Osteoblast (primary cell): Measurements from ENCODE around the gene RNF168. TPM values are rescaled to one million over a fixed set of nuclear protein-coding genes. Genes with fewer than 3 reads are reported as not detected.

Source experiments
- DNase-seq: peaks from one replicate; pipeline ENCODE4 v3.0.0; 2011; ENCODE audit warnings: low spot score, mixed read lengths; ENCODE audit not compliant: insufficient read length; ENCODE audit errors: missing footprints
- H2AFZ ChIP-seq: 2 replicates; pipeline ENCODE4 v1.6.0; 2011; ENCODE audit warnings: mild to moderate bottlenecking, low read length
- H3K27ac ChIP-seq: 2 replicates; pipeline ENCODE4 v1.5.1; 2011; ENCODE audit warnings: mild to moderate bottlenecking, low read depth, low read length, moderate library complexity
- H3K27me3 ChIP-seq: 2 replicates; pipeline ENCODE4 v1.6.0; 2012; ENCODE audit warnings: mild to moderate bottlenecking, control low read depth, inconsistent platforms, low read length, moderate library complexity; ENCODE audit not compliant: insufficient read depth
- H3K36me3 ChIP-seq: 2 replicates; pipeline ENCODE4 v1.5.1; 2011; ENCODE audit warnings: mild to moderate bottlenecking, low read length, control low read depth, moderate library complexity; ENCODE audit not compliant: insufficient read depth
- H3K4me1 ChIP-seq: 2 replicates; pipeline ENCODE4 v1.5.1; 2011; ENCODE audit warnings: mild to moderate bottlenecking, low read length, control low read depth, moderate library complexity; ENCODE audit not compliant: insufficient read depth
- H3K4me2 ChIP-seq: 2 replicates; pipeline ENCODE4 v1.6.0; 2011; ENCODE audit warnings: mild to moderate bottlenecking, low read length; ENCODE audit not compliant: insufficient read depth
- H3K4me3 ChIP-seq: fragments of 200-600 bp; sonication (generic); 3 replicates; pipeline ENCODE4 v1.5.1; 2012; ENCODE audit warnings: mild to moderate bottlenecking, low read length, inconsistent platforms; ENCODE audit not compliant: insufficient read depth
- H3K79me2 ChIP-seq: 2 replicates; pipeline ENCODE4 v1.6.0; 2012; ENCODE audit warnings: mild to moderate bottlenecking, low read length, control low read depth, inconsistent platforms; ENCODE audit not compliant: insufficient read depth
- H3K9me3 ChIP-seq: 2 replicates; pipeline ENCODE4 v1.5.1; 2011; ENCODE audit warnings: low read depth, low read length, control low read depth
- H4K20me1 ChIP-seq: 2 replicates; pipeline ENCODE4 v1.6.0; 2012; ENCODE audit warnings: mild to moderate bottlenecking, low read length, control low read depth; ENCODE audit not compliant: insufficient read depth
- CTCF ChIP-seq: IDR thresholded peaks from 2 replicates; pipeline ENCODE4 v1.5.1; 2011; ENCODE audit warnings: mild to moderate bottlenecking, low read depth, low read length, moderate library complexity; ENCODE audit errors: extremely low read depth
- total RNA-seq: library from RNA; depleted of rRNA; stranded (reverse); fragments of >200 nt; gene quantifications from 2 replicates; pipeline ENCODE4 v1.2.3, GENCODE V29; 2012

Gene RNF168
- total RNA-seq, 1 donor: 21.7 TPM

GRCh38 chr3:196547067-196547466, 43.5 kb upstream of the RNF168 start:
- no peaks in the 10 kb centered on the region for H3K4me1 ChIP-seq
- H3K27ac ChIP-seq: no peak overlapping the region
- TF ChIP-seq CTCF: peak; percentile 7

GRCh38 chr3:196546537-196546936, 43.0 kb upstream of the RNF168 start:
- Histone ChIP-seq H2AFZ (no peak overlapping the region), H3K27me3 (peaks cover 7% of the 10 kb centered on the region), H3K4me2 (no peak overlapping the region), H3K4me1 (no peaks in the 10 kb centered on the region), H3K9me3 (peaks cover 3% of the 10 kb centered on the region), H4K20me1 (no peaks in the 10 kb centered on the region), H3K79me2 (no peaks in the 10 kb centered on the region), H3K36me3 (no peaks in the 10 kb centered on the region), H3K27ac (no peak overlapping the region), H3K4me3 (no peak overlapping the region)
- TF ChIP-seq CTCF: no peak
- DNase-seq: no peak

More at GRCh38 chr3:196547067-196547466, 43.5 kb upstream of the RNF168 start:
- Histone ChIP-seq H3K4me2 (no peak overlapping the region), H3K27me3 (peaks cover 4% of the 10 kb centered on the region), H3K36me3 (no peaks in the 10 kb centered on the region), H4K20me1 (no peaks in the 10 kb centered on the region), H3K9me3 (peaks cover 3% of the 10 kb centered on the region), H3K79me2 (no peaks in the 10 kb centered on the region), H2AFZ (no peak overlapping the region), H3K4me3 (no peak overlapping the region)
- DNase-seq: no peak

- no peaks in the 10 kb centered on the region for H3K79me2 ChIP-seq
- TF ChIP-seq CTCF: no peak
- H3K4me3 ChIP-seq: no peak overlapping the region
- H3K4me1 ChIP-seq: no peaks in the 10 kb centered on the region
- H3K27me3 ChIP-seq: peaks cover 7% of the 10 kb centered on the region
- peaks cover 3% of the 10 kb centered on the region for H3K9me3 ChIP-seq
- no peak overlapping the region for H3K27ac ChIP-seq
- no peaks in the 10 kb centered on the region for H4K20me1 ChIP-seq
- H2AFZ ChIP-seq: no peak overlapping the region
- DNase-seq: no peak
- no peak overlapping the region for H3K4me2 ChIP-seq
- no peaks in the 10 kb centered on the region for H3K36me3 ChIP-seq
These were observed 41.0 kb upstream of the RNF168 start for GRCh38 chr3:196544491-196544992.

- Histone ChIP-seq H3K4me2 (no peak overlapping the region), H3K36me3 (no peaks in the 10 kb centered on the region), H3K9me3 (no peaks in the 10 kb centered on the region), H3K4me1 (no peaks in the 10 kb centered on the region), H3K27ac (no peak overlapping the region), H3K4me3 (no peak overlapping the region), H4K20me1 (no peaks in the 10 kb centered on the region), H3K79me2 (no peaks in the 10 kb centered on the region), H3K27me3 (peaks cover 7% of the 10 kb centered on the region), H2AFZ (no peak overlapping the region)
- no peak for TF ChIP-seq CTCF
- no peak for DNase-seq
These were observed 38.3 kb upstream of the RNF168 start for GRCh38 chr3:196541684-196542445.
